OCI-LY1 (cell line): ENCODE measurements around the gene CCDC60.
"Not testable (repeated sequence)": the region's sequence is repeated elsewhere in the genome, so short reads cannot be mapped to it uniquely, and the experiment has no call there.

Experiments
- H2AFZ ChIP-seq: fragments of 200-600 bp; sonication (generic), shearing (Covaris generic); 2 replicates; pipeline ENCODE4 v1.6.0; 2014; ENCODE audit warnings: antibody characterized with exemption, mild to moderate bottlenecking, low read length
- H3F3A ChIP-seq: fragments of 200-600 bp; sonication (generic), shearing (Covaris generic); 2 replicates; pipeline ENCODE4 v1.6.0; 2014; ENCODE audit warnings: mild to moderate bottlenecking, antibody characterized with exemption, low read length, moderate library complexity; ENCODE audit not compliant: insufficient read depth
- H3K27ac ChIP-seq: fragments of 200-600 bp; sonication (generic); 2 replicates; pipeline ENCODE4 v1.5.1; 2014; ENCODE audit warnings: low read length, mixed run types, mild to moderate bottlenecking, low read depth; ENCODE audit not compliant: poor library complexity, severe bottlenecking
- H3K27me3 ChIP-seq: fragments of 200-600 bp; sonication (generic); 2 replicates; pipeline ENCODE4 v1.6.0; 2014; ENCODE audit warnings: antibody characterized with exemption, mild to moderate bottlenecking, low read length, moderate library complexity; ENCODE audit not compliant: insufficient read depth
- H3K36me3 ChIP-seq: fragments of 200-600 bp; sonication (generic); 2 replicates; pipeline ENCODE4 v1.6.1; 2014; ENCODE audit warnings: mild to moderate bottlenecking, antibody characterized with exemption, low read length, moderate library complexity, mixed read lengths; ENCODE audit not compliant: insufficient read depth
- H3K4me1 ChIP-seq: fragments of 200-600 bp; sonication (generic); 2 replicates; pipeline ENCODE4 v1.5.1; 2014; ENCODE audit warnings: mild to moderate bottlenecking, low read length, moderate library complexity; ENCODE audit not compliant: insufficient read depth, severe bottlenecking
- H3K4me2 ChIP-seq: fragments of 200-600 bp; sonication (generic), shearing (Covaris generic); 2 replicates; pipeline ENCODE4 v1.6.1; 2014; ENCODE audit warnings: low read length
- H3K4me3 ChIP-seq: fragments of 200-600 bp; sonication (generic); 2 replicates; pipeline ENCODE4 v1.5.1; 2014; ENCODE audit warnings: low read length, low read depth, mild to moderate bottlenecking, mixed read lengths; ENCODE audit not compliant: poor library complexity, severe bottlenecking
- H3K79me2 ChIP-seq: fragments of 200-600 bp; shearing (Covaris generic); 2 replicates; pipeline ENCODE4 v1.6.1; 2016; ENCODE audit warnings: mixed run types, low read length, mixed read lengths; ENCODE audit not compliant: insufficient read depth
- H3K9ac ChIP-seq: fragments of 200-600 bp; sonication (generic), shearing (Covaris generic); 2 replicates; pipeline ENCODE4 v1.6.1; 2014; ENCODE audit warnings: mild to moderate bottlenecking, low read length, mixed read lengths
- H3K9me2 ChIP-seq: fragments of 200-600 bp; sonication (generic), shearing (Covaris generic); 2 replicates; pipeline ENCODE4 v1.6.1; 2014; ENCODE audit warnings: low read depth, mild to moderate bottlenecking, low read length, mixed read lengths
- H3K9me3 ChIP-seq: fragments of 200-600 bp; shearing (Covaris generic); 2 replicates; pipeline ENCODE4 v1.6.1; 2014; ENCODE audit warnings: low read length, mixed read lengths
- H4K20me1 ChIP-seq: fragments of 200-600 bp; sonication (generic), shearing (Covaris generic); 2 replicates; pipeline ENCODE4 v1.6.0; 2016; ENCODE audit warnings: mild to moderate bottlenecking, low read length; ENCODE audit not compliant: insufficient read depth
- EZH2 ChIP-seq: fragments of 200-600 bp; sonication (generic), shearing (Covaris generic); IDR thresholded peaks from 2 replicates; pipeline ENCODE4 v1.8.0; 2017; ENCODE audit warnings: borderline replicate concordance, mixed run types, mild to moderate bottlenecking, antibody characterized with exemption, low read length, moderate library complexity, mixed read lengths
- TF ChIP-seq, protein P1 (sequence below): fragments of 200-600 bp; sonication (generic), shearing (Covaris generic); IDR thresholded peaks from 2 replicates; pipeline ENCODE4 v1.5.1; 2017; ENCODE audit warnings: mild to moderate bottlenecking, antibody characterized with exemption, low read length, moderate library complexity, mixed read lengths

Gene CCDC60

DNA sequence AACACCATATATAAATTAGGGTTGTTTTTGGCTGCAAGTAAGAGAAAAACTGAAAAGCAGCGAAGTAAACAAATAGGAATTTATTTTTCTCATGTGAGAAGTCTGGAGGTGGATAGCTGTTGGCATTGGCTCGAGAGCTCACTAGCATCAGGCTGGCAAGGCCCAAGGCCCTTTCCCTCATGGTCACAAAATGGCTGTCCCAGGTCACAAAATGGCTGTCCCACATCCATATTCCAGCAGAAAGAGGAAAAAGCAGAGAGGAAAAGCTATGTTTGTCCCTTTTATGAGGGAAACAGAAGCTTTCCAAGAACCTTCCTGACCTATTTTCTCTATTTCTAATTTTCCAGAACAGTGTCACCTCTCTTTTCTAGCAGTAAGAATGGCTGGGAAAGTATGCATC, 7.5 kb downstream of the CCDC60 start:
- Histone ChIP-seq H3K27me3 (no peaks in the 10 kb centered on the region), H3K79me2 (no peaks in the 10 kb centered on the region), H3K9ac (no peak overlapping the region), H2AFZ (no peak overlapping the region), H3K9me3 (no peaks in the 10 kb centered on the region), H3K9me2 (no peaks in the 10 kb centered on the region), H4K20me1 (no peaks in the 10 kb centered on the region), H3K4me1 (no peaks in the 10 kb centered on the region), H3K4me3 (no peak overlapping the region), H3K27ac (no peak overlapping the region), H3F3A (no peaks in the 10 kb centered on the region), H3K4me2 (no peak overlapping the region), H3K36me3 (no peaks in the 10 kb centered on the region)
- no peak for TF ChIP-seq EZH2
- TF ChIP-seq, protein P1, sequence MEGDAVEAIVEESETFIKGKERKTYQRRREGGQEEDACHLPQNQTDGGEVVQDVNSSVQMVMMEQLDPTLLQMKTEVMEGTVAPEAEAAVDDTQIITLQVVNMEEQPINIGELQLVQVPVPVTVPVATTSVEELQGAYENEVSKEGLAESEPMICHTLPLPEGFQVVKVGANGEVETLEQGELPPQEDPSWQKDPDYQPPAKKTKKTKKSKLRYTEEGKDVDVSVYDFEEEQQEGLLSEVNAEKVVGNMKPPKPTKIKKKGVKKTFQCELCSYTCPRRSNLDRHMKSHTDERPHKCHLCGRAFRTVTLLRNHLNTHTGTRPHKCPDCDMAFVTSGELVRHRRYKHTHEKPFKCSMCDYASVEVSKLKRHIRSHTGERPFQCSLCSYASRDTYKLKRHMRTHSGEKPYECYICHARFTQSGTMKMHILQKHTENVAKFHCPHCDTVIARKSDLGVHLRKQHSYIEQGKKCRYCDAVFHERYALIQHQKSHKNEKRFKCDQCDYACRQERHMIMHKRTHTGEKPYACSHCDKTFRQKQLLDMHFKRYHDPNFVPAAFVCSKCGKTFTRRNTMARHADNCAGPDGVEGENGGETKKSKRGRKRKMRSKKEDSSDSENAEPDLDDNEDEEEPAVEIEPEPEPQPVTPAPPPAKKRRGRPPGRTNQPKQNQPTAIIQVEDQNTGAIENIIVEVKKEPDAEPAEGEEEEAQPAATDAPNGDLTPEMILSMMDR, result no peak

DNA sequence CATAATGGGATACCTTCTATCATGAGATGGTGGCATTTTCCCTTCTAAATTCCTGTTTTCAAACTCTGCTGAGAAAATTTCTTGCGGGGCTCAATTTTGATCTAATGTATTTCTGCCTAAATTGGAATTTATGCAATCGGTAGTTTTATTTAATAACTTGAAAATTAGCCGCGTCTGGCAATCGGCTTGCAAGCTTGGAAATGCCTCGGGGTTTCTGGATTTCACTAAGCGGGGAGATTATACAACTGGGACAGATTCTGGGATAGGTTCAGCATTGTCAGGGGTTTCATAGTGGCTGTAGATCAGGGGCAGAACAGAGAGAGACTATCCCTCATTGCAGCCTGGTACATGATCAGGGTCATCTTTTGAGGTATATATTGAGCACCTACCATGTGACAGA, 8.6 kb downstream of the CCDC60 start:
- Histone ChIP-seq H3K4me3 (no peak overlapping the region), H3K27ac (no peak overlapping the region), H3K36me3 (no peaks in the 10 kb centered on the region), H2AFZ (no peak overlapping the region), H3K79me2 (no peaks in the 10 kb centered on the region), H3K4me1 (no peaks in the 10 kb centered on the region), H3K9ac (no peak overlapping the region), H3K9me3 (no peaks in the 10 kb centered on the region), H3K9me2 (no peaks in the 10 kb centered on the region), H3F3A (no peaks in the 10 kb centered on the region), H4K20me1 (no peaks in the 10 kb centered on the region), H3K27me3 (no peaks in the 10 kb centered on the region), H3K4me2 (no peak overlapping the region)
- TF ChIP-seq, protein P1, result no peak
- TF ChIP-seq EZH2, result no peak

DNA sequence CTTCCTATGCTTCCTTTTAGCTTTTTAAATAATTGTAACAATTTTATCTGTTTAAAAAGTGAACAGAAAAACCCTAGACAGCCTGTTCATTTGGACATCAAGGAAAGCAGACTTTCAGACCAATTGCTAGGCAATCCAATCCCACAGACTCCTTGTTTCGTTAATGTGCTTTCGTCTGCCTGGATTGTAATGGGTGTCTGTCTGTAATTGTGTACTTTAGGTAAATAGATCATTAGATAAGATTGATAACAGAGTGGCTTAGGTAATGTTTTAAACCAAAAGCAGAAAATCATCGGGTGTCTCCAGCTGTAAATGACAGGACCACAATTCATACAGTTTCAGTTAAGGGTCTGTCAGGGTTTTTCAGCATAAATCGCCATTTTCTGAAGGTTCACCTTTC, 19.6 kb downstream of the CCDC60 start:
- no peak overlapping the region for H2AFZ ChIP-seq
- H3K9me3 ChIP-seq, result no peaks in the 10 kb centered on the region
- H3K27ac ChIP-seq, result no peak overlapping the region
- H4K20me1 ChIP-seq, result no peaks in the 10 kb centered on the region
- H3K79me2 ChIP-seq, result no peaks in the 10 kb centered on the region
- no peak overlapping the region for H3K4me3 ChIP-seq
- no peak overlapping the region for H3K9ac ChIP-seq
- H3K4me1 ChIP-seq, result no peaks in the 10 kb centered on the region
- H3K9me2 ChIP-seq, result no peaks in the 10 kb centered on the region
- H3K36me3 ChIP-seq, result no peaks in the 10 kb centered on the region
- no peak overlapping the region for H3K4me2 ChIP-seq
- no peaks in the 10 kb centered on the region for H3F3A ChIP-seq
- H3K27me3 ChIP-seq, result no peaks in the 10 kb centered on the region
- TF ChIP-seq, protein P1, result no peak
- TF ChIP-seq EZH2, result no peak

DNA sequence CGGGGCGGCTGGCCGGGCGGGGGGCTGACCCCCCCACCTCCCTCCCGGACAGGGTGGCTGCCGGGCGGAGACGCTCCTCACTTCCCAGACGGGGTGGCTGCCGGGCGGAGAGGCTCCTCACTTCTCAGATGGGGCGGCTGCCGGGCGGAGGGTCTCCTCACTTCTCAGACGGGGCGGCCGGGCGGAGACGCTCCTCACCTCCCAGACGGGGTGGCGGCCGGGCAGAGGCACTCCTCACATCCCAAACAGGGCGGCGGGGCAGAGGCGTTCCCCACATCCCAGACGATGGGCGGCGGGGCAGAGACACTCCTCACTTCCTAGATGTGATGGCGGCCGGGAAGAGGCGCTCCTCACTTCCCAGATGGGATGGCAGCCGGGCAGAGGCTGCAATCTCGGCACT, 25.8 kb downstream of the CCDC60 start:
- not testable (repeated sequence) for H3K36me3 ChIP-seq, H3K4me2 ChIP-seq, H3K9me3 ChIP-seq

More for the DNA sequence above, 25.8 kb downstream of the CCDC60 start:
- H3K27me3 ChIP-seq, H4K20me1 ChIP-seq, H3K9ac ChIP-seq, H3K27ac ChIP-seq, H3K4me3 ChIP-seq, H3K9me2 ChIP-seq, H2AFZ ChIP-seq, H3K79me2 ChIP-seq, H3K4me1 ChIP-seq, H3F3A ChIP-seq: not testable (repeated sequence)
